GM21381 (cell line): Measurements from ENCODE around the gene NRG3.

Experiments
- ATAC-seq: cut with Tn5 transposase; IDR thresholded peaks from one replicate; pipeline ENCODE4 v1.9.1; 2021; ENCODE audit warnings: mild to moderate bottlenecking, moderate library complexity; ENCODE audit not compliant: unreplicated experiment

NRG3 gene

DNA sequence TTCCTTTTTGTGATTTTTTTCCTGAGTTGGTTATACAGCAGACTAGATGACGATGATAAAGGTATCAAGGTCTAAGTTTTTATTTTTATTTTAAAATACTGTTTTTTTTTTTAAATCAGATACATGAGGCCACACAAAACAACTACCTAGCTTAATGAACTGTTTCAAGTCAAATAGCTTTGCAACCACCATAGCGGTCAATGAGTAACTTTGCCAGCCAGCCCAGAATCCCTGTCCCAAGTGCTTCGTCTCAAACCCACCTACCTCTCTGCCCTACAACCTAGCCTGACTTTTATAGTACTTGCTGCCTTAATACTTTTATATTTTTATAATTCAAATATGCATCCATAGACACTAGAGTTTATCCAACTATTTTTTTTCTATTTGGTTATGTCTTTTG, 676.5 kb downstream of the NRG3 start:
- no peak for ATAC-seq

DNA sequence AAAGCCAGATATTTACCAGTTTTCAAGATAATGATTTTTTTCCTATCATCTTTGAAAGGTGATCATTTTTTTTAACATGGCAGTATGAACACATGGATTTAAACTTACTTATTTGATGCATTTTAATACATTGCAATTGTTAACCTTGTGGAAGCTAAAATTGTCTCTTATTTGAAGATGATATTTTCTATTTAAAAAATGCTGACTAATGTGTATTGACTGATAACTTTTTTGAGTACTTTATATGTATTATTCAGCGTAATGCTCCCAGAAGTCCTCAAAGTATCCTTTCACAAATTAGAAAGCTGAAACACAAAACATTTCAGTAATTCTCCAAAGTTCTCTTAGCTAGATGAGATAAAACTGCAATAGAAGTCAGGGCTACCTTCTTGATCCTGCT, 677.3 kb downstream of the NRG3 start:
- ATAC-seq, result no peak

DNA sequence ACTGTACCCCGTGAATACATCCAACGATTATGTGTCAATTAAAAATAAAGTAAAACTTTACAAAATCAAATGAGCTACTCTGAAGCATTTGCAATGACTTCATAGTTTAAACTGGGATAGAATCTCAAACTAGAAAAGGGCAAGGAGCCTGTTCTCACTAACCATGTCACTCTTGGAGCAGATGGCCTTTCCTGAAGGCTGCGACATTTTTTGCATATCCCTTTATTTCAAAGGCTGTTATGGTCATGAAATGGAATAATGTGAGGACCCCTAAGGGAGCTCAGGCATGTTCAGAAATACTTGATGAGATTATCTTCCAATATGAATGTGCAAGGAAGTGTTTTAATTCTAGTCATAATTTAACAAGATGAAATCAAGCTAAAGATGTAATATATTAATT, 679.4 kb downstream of the NRG3 start:
- ATAC-seq, result no peak

DNA sequence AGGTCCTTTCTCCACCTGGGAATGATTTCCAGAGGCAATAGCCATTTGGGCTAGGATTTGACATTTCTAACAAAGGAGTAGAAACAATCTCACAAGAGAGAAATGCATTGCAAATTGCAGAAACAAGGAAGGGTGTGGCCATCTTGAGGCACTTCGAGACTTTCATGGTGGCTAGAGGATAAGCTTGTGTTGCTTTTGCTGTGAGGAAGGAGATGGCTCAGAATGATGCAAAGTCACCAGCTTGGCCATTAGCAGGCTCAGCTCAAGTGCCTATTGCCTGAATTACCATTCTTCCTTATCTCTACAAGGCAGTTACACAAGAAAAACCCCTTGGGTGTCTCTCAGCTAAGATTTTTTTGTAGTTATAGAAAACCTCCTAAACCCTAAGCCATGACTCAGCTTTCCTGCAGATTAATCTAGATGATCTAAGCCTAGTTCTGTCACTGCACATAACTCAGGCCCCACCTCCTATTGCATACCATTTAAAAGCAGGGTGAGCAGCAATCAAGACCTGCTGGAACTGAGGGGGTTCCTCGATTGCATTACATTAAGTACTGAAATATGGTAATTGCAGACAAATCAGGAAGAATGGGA, 683.1 kb downstream of the NRG3 start:
- no peak for ATAC-seq

DNA sequence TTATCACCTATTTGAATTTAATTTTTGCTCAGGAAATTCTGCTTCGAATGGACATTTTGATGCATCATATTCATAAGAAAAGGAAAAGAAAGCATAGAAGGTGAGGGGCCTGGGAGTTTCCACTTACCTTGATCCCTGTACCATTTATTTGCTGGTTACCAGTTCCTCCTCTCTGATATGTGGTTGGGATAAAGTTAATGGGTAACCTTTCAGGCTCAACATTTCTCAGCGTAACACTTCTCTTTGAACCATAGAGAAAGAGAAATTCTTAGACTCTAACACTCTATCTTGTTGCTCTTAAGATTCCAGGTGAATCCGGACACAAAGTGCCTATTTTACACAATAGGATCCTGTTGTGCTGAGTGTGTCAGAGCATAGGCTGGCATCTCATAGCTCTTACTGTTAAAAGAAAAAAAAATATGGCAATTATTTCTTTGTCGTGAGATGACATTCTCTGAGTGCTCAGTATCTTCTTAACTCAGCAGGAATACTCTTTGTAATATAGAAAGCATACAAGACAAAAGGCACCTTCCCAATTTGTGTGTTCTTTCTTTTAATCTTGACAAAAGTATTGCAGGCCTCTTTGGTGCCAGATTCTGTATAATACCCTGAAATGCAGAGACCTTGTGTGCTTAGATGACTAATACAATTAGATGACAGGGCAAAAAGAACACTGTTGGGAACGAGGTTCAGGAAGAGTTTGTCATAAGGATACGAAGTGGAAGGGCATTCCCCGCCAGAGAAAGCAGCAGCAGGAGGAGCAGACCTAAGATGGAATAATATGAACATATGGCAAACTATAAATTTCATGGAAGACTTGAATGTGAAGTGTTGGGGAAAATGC, 689.6 kb downstream of the NRG3 start:
- no peak for ATAC-seq

DNA sequence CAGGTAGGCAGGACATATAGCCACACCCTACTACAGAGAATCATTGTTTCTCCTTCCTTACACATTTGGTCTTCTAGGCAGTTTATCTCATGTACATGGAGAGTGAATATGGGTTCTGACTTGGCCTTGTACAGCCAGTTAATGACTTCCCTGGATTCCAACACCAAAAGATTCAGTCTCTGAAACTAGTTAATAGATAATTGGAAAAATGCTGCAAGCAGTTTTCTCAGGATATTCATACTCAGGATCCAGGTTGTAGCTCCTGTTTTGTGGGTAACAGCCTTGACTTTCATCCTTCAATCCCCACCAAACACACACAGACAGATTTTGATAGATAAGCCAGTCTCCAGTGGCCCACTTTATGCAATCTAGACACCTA, 690.2 kb downstream of the NRG3 start:
- no peak for ATAC-seq

DNA sequence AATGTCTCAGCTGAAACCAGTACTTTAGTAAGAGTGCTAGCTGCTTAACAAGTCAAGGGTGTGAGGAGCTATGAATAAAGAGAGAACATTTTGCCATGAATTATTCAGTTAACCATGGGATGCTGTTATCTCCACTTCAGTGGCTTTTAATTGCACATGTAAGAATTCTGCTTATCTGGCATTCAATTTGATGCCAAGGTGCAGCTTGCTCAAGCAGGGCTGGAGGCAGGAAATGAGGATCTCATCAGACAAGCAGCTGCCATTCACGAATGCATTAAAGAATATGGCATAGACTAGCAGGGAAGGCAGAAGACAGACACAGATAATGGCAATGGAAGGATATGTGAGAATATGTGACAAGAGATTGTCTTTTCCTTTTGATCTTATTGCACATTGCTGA, 697.8 kb downstream of the NRG3 start:
- no peak for ATAC-seq

DNA sequence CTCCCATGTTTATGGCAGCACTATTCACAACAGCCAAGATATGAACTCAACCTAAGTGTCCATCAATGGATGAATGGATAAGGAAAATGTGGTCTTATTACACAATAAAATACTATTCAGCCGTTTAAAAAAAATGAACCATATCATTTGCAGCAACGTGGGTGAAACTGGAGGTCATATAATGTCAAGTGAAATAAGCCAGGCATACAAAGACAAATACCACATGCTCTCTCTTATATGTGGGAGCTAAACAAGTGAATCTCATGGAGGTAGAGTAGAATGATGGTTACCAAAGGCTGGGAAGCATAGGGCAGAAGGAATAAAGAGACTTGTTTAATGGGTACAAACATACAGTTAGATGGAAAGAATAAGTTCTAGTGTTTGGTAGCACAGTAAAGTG, 699.1 kb downstream of the NRG3 start:
- no peak for ATAC-seq

DNA sequence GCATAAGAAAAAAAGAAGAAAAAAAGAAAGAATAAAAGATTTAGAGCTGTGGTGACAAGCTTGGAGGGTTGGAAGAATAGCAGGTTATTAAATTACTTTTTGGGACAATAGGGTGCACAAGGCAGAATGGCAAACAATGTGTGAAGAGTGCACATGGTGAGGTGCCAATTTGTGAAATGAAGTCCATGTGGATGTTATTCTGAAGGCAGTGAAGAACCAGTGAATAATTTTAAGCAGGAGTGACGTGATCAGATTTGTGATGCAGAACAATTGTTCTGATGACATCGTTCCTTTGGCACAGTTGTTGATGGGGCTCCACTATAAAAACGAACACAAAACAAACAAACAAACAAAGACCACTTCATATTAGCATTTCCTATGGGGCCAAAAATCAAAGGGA, 700.3 kb downstream of the NRG3 start:
- no peak for ATAC-seq

DNA sequence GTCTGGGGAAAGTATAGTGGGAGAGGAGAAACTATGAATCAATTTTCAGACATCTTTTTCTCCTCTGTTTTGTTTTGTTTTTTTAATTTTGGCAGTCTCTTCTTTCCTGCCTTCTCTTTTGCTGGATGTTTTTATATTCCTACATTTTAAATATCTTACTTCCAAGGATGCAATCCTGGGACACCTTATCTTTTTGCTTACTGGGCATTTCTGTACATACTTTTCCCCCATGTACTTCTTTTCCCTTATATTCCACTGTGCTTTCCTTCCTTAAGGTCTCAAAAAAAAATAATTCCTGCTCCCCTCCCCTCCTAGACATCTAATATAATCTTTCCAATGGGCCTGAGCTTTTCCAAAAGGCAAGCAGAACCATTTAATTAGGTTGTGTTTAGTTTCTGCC, 701.1 kb downstream of the NRG3 start:
- ATAC-seq, result no peak

DNA sequence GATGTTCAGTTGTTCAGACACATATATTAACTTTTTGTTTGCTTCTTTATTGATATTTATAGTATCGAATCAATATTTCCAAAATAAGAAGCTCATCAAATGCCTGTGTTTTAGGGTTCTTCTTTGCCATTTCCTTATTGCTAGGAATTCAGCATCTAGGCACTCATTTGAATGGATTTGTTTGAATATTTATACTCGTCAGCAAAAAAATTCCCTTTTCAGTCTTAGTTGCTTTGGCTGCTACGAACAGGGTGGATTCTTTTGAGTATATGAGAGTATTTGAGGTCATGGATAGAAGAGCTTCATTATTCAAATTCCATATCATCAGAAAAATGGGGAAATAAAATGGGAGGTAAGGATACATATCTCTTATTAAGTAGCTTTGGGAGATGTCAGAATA, 706.9 kb downstream of the NRG3 start:
- no peak for ATAC-seq

DNA sequence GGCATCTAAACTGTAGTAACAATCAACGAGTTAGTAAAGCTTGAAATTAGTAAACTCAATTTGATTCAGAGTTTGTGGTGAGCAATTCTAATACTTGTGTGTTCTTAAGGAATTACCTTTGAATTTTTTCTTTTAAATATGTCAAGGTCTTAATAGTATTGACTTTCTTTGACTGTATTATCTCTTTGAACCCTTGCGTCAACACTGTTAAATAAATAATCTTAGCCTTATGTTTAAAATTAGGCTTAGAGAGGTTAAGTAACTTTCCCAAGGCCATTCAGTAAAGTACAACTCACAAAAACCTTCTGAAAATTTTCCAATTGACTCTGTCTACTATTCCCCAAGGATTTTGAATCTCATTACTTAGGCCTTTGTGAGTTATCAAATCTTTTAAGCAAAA, 716.4 kb downstream of the NRG3 start:
- ATAC-seq, result no peak

DNA sequence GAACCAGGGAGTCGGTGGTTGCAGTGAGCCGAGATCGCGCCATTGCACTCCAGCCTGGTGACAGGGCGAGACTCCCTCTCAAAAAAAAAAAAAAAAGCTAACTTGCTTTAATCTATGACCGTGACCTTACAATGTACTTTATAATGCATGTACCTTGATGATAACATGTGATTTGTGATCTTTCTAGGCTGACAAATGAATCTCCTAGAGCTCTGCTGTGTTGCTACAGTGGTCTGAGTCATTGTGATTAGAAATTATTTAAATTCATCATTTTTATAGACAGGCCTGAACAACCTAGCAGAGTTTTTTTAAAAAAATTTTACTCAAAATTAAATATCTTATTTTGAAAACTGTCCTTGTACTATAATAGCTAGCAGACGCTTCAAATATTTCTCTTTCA, 722.8 kb downstream of the NRG3 start:
- ATAC-seq, result no peak

DNA sequence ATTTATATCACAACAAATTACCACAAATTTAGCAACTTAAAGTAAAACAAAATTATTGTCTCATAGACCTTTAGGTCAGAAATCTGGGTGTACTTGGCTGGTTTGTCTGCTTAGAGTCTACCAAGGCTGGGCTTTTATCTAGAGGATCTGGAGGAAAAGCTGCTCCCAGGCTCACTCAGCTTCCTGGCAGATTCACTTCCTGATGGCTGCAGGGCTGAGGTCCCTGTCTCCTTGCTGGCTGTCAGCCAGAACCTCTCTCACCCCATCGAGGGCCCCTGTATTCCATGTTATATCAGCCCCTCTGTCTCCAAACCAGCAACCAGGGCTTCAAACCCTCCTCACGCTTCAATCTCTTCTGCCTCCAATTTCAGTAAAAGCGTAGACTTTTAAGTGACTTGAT, 734.9 kb downstream of the NRG3 start:
- ATAC-seq, result no peak

DNA sequence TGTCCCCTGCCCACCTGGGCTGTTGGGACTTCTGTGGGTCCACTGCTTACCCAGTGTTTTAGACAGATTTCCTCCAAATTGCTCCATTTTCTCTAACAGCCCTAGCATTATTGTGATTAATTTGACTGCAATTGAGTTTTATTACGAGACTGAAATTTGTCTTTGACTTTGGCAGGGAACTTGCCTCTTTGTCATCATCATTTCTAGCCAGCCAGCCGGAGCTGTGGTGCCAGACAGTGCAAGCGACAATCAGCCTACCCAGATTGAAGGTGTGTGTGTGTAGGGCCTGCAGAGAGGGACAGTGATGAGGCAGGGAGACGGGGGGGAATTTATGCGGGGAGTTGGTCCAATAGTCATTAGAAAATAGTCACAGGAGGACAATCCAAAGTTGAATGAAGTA, 743.0 kb downstream of the NRG3 start:
- no peak for ATAC-seq

DNA sequence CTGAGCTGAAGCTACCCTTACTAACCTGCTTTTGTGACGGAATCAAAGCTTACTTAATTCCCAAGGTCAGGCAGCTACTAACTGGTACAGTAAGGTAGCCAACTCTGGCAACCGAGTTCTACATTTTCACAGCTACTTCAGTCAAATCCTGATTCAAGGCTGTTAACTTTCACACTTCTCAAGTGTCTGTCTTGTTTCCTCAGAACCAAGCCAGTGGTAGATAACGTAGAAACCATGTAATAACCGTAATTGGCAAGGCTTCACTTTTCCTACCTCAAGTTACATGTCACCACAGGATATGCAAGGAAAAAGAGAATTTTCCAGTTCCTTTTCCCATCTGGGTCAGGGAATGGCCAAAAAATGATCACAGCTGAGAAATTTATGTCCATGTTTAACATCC, 746.7 kb downstream of the NRG3 start:
- no peak for ATAC-seq

DNA sequence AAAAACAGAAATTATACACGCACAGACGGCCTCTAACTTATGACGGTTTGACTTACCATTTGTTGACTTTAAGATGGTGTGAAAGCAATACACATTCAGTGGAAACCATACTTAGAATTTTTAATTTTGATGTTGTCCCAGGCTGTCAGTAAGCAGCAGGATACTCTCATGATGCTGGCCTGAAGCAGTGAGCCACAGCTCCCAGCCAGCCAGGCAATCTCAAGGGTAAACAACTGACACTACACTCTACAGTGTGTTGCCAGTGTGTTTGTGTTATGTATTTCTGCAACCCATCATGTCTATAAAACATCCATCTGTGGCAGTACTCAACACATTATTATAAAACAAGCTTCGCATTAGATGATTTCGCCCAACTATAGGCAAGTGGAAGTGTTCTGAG, 747.5 kb downstream of the NRG3 start:
- ATAC-seq, result no peak

DNA sequence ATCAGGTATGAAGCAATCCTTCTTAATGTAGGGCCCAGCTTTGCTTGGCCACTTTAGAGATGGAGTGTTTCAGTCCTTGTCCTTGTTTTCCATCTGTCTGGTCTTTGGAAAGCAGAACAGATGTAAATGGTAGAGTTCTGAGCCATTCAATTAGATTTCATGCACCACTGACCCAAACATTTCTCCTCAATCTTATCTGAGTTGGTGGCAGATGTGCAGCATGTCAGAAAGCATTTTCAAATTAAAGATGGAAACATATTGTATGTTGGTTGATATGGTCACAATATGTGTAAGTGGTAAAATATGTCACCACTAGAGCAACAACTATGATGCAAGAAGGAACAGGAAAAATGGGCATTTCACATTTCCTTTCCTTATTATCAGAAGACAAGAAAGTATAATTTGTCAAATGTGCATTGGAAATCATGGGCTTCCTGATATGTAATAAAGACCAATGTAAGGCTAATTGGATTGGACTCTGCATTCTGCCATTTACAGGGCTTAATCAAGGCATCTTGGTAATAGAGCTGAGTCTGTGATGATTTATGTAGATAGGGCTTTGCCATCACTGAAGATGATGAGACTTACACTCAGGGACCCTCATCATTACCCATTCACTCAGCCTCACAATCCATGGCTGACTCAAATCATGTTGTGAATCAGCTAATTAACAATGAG, 750.7 kb downstream of the NRG3 start:
- ATAC-seq, result no peak

DNA sequence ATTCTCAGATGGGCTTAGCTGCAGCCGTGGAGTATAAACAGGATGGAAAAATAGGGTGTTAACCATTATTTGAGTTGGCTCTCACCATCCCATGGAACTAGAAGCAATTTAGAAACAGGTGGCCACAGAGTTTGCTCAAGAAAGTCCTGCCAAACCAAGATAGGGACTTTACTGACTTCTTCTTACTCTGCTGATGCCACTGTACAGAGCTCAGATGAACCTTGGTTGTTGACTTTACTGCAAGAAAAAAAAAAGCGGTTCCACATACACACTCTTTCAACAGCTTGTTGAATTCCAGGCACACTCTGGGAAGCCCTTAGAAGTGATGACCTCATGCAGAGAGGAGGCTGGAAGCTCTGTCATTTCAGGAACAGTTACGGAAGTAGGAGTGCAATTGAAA, 753.4 kb downstream of the NRG3 start:
- ATAC-seq, result no peak

DNA sequence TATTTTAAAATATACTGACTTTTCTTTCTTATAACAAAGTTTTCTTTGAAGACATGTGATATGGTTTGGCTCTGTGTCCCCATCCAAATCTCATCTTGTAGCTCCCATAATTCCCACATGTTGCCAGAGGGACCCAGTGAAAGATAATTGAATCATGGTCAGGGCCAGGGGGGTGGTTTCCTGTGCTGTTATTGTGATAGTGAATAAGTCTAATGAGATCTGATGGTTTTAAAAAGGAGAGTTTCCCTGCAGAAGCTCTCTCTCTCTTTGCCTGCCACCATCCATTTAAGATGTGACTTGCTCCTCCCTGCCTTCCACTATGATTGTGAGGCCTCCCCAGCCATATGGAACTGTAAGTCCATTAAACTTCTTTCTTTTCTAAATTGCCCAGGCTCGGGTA, 768.1 kb downstream of the NRG3 start:
- no peak for ATAC-seq

DNA sequence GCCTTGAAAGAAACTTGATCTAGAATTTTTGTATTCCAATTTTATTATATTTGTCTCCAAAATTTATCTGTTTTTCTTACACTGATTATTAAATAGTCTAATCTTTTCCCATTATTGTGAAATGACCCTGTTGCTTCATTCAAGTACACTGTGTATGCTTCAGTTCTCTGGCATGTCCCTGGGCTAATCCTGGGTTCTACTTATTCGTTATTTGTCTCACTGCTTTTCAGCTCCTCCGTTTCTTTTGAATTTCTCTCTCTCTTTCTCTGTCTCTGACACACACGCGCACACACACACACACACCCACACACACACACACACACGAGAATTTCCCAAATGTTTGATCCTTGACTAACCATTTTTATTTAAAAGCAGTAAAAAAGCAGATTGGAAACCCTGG, 768.6 kb downstream of the NRG3 start:
- no peak for ATAC-seq

DNA sequence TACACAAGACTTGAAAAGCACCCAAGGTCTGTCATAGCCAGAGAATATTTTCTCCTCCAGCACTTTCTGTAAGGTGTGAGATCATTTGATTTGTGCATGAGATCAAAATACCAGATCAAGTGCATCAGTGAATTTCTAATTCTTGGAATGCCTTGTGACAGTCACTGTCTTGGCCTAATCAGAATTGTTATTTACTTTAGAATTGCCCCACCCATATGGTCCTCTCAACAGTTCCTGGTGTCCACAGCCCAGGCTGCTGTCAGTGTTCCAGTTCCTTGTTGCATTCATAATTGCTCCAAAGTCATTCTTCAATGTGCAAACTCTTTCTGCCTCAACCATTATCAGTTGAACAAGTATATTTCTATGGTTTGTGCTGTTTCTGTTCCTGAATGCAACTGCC, 770.2 kb downstream of the NRG3 start:
- no peak for ATAC-seq
